ENCODE measurements around the gene CCDC110. TPM values are rescaled to one million over a fixed set of nuclear protein-coding genes. Genes with fewer than 3 reads are reported as not detected.
A peak's percentile ranks its signal among the peaks of the same experiment; 100 is the strongest.
"Not testable (repeated sequence)": the region's sequence is repeated elsewhere in the genome, so short reads cannot be mapped to it uniquely, and the experiment has no call there.

The CCDC110 gene
- total and polyA plus RNA-seq, 2 experiments from 2014 or later: 3.1 TPM; not detected in 1

- DNase-seq (ENCODE audit: low read depth in 1 of 2, low spot score in 1 of 2): no peak
- Histone ChIP-seq H3K4me3 (no peak overlapping the region), H3K4me1 (ENCODE audit: low read depth) (peaks cover 9% of the 10 kb centered on the region), H3K27me3 (no peaks in the 10 kb centered on the region), H3K9me3 (ENCODE audit: low read depth) (no peaks in the 10 kb centered on the region), H3K27ac (peak overlapping the region; percentile 42), H3K36me3 (no peaks in the 10 kb centered on the region)
- TF ChIP-seq CTCF (IDR thresholded peaks at IDR 0.05; ENCODE audit: low read depth, low read length): no peak
These were observed 42.7 kb upstream of the CCDC110 start for GRCh38 chr4:185514182-185514697.

- H3K27ac ChIP-seq: peak overlapping the region; percentile 42
- H3K27me3 ChIP-seq: no peaks in the 10 kb centered on the region
- no peak for TF ChIP-seq CTCF (IDR thresholded peaks at IDR 0.05; ENCODE audit: low read depth, low read length)
- H3K4me3 ChIP-seq: no peak overlapping the region
- peaks cover 9% of the 10 kb centered on the region for H3K4me1 ChIP-seq (ENCODE audit: low read depth)
- no peaks in the 10 kb centered on the region for H3K36me3 ChIP-seq
- H3K9me3 ChIP-seq (ENCODE audit: low read depth): no peaks in the 10 kb centered on the region
- peak in 1 of 2 donors; percentile 91 for DNase-seq (ENCODE audit: low read depth in 1 of 2, low spot score in 1 of 2)
These were observed 42.1 kb upstream of the CCDC110 start for GRCh38 chr4:185513489-185514181.

- Histone ChIP-seq H3K27ac (no peak overlapping the region), H3K4me1 (ENCODE audit: low read depth) (peaks cover 5% of the 10 kb centered on the region), H3K36me3 (no peaks in the 10 kb centered on the region), H3K4me3 (no peak overlapping the region), H3K9me3 (ENCODE audit: low read depth) (no peaks in the 10 kb centered on the region), H3K27me3 (no peaks in the 10 kb centered on the region)
- peak in 1 of 2 donors; percentile 45 for DNase-seq (ENCODE audit: low read depth in 1 of 2, low spot score in 1 of 2)
- no peak for TF ChIP-seq CTCF (IDR thresholded peaks at IDR 0.05; ENCODE audit: low read depth, low read length)
These were observed 41.0 kb upstream of the CCDC110 start for GRCh38 chr4:185512516-185512915.

GRCh38 chr4:185511243-185511642, 39.7 kb upstream of the CCDC110 start:
- H3K27ac ChIP-seq: not testable (repeated sequence)

GRCh38 chr4:185510806-185511205, 39.3 kb upstream of the CCDC110 start:
- H3K27me3 ChIP-seq: no peaks in the 10 kb centered on the region
- no peaks in the 10 kb centered on the region for H3K9me3 ChIP-seq (ENCODE audit: low read depth)
- H3K36me3 ChIP-seq: no peaks in the 10 kb centered on the region
- H3K4me1 ChIP-seq (ENCODE audit: low read depth): peaks cover 5% of the 10 kb centered on the region
- no peak for TF ChIP-seq CTCF (IDR thresholded peaks at IDR 0.05; ENCODE audit: low read depth, low read length)
- H3K4me3 ChIP-seq: no peak overlapping the region
- no peak overlapping the region for H3K27ac ChIP-seq
- no peak for DNase-seq (ENCODE audit: low read depth in 1 of 2, low spot score in 1 of 2)

More at GRCh38 chr4:185511243-185511642, 39.7 kb upstream of the CCDC110 start:
- not testable (repeated sequence) for H3K9me3 ChIP-seq (ENCODE audit: low read depth); DNase-seq (ENCODE audit: low read depth in 1 of 2, low spot score in 1 of 2); H3K27me3 ChIP-seq; H3K36me3 ChIP-seq; H3K4me1 ChIP-seq (ENCODE audit: low read depth); H3K4me3 ChIP-seq

- no peak for TF ChIP-seq CTCF (IDR thresholded peaks at IDR 0.05; ENCODE audit: low read depth, low read length)
- Histone ChIP-seq H3K27me3 (no peaks in the 10 kb centered on the region), H3K4me1 (ENCODE audit: low read depth) (no peaks in the 10 kb centered on the region), H3K9me3 (ENCODE audit: low read depth) (no peaks in the 10 kb centered on the region), H3K36me3 (no peaks in the 10 kb centered on the region), H3K27ac (no peak overlapping the region), H3K4me3 (no peak overlapping the region)
- no peak for DNase-seq (ENCODE audit: low read depth in 1 of 2, low spot score in 1 of 2)
These were observed 36.6 kb upstream of the CCDC110 start for GRCh38 chr4:185508181-185508580.

Measured in cardiac muscle cell (in vitro differentiated cells and primary cell).